Lower leg skin (tissue), 3 donors: ENCODE measurements around the gene SERPIND1.

Experiments
- CTCF ChIP-seq, 3 donors: fragments of 450-650 bp; IDR thresholded peaks; one replicate each; pipeline ENCODE4 v1.5.1; 2016; ENCODE audit warnings: antibody characterized with exemption in 3 of 3, mild to moderate bottlenecking in 3 of 3, moderate library complexity in 2 of 3
- POLR2A ChIP-seq, 2 donors: fragments of 450-650 bp; IDR thresholded peaks; one replicate each; pipeline ENCODE4 v1.6.1; 2016 to 2017; ENCODE audit warnings: antibody characterized with exemption in 2 of 2, mild to moderate bottlenecking in 1 of 2, moderate library complexity in 1 of 2

DNA sequence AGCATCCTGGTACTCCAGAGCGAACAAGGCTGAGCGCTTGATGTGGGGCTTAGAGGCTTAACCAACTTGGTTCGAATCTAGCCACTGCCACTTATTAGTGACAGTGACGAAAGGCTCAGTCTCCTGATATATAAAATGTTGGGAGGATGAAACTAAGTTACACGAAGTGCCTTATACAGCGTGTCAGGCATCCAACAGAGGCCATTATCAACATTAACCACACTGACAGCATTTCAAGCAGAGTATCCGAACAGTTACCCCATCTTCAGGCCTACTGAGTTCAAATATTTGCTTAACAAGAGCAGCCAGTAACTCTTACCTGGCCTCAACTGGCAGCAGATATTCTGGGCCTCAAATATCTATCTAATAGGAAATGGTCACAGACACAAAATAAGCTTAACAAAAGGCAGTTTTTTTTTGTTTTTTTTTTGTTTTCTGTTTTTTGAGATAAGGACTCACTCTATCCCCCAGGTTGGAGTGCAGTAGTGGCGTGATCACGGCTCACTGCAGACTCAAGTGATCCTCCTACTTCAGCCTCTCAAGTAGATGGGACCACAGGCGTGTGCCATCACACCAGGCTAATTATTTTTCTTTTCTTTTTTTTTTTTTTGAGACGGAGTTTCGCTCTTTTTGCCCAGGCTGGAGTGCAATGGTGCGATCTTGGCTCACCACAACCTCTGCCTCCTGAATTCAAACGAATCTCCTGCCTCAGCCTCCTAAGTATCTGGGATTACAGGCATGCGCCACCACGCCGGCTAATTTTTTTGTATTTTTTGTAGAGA is 2.9 kb downstream of the SERPIND1 start:
- TF ChIP-seq CTCF (IDR thresholded peaks at IDR 0.05) = no peak
- TF ChIP-seq POLR2A (IDR thresholded peaks at IDR 0.05) = no peak
